ENCODE data around the gene BAIAP2L1. TPM values are rescaled to one million over a fixed set of nuclear protein-coding genes. Genes with fewer than 3 reads are reported as not detected.
"Not testable (repeated sequence)": the region's sequence is repeated elsewhere in the genome, so short reads cannot be mapped to it uniquely, and the experiment has no call there.

The BAIAP2L1 gene, protein sequence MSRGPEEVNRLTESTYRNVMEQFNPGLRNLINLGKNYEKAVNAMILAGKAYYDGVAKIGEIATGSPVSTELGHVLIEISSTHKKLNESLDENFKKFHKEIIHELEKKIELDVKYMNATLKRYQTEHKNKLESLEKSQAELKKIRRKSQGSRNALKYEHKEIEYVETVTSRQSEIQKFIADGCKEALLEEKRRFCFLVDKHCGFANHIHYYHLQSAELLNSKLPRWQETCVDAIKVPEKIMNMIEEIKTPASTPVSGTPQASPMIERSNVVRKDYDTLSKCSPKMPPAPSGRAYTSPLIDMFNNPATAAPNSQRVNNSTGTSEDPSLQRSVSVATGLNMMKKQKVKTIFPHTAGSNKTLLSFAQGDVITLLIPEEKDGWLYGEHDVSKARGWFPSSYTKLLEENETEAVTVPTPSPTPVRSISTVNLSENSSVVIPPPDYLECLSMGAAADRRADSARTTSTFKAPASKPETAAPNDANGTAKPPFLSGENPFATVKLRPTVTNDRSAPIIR
- total RNA-seq: 1 to 10 TPM in 3 of 4 donors, not detected in 1; 1.0 to 4.3 (median 2.1) TPM

DNA sequence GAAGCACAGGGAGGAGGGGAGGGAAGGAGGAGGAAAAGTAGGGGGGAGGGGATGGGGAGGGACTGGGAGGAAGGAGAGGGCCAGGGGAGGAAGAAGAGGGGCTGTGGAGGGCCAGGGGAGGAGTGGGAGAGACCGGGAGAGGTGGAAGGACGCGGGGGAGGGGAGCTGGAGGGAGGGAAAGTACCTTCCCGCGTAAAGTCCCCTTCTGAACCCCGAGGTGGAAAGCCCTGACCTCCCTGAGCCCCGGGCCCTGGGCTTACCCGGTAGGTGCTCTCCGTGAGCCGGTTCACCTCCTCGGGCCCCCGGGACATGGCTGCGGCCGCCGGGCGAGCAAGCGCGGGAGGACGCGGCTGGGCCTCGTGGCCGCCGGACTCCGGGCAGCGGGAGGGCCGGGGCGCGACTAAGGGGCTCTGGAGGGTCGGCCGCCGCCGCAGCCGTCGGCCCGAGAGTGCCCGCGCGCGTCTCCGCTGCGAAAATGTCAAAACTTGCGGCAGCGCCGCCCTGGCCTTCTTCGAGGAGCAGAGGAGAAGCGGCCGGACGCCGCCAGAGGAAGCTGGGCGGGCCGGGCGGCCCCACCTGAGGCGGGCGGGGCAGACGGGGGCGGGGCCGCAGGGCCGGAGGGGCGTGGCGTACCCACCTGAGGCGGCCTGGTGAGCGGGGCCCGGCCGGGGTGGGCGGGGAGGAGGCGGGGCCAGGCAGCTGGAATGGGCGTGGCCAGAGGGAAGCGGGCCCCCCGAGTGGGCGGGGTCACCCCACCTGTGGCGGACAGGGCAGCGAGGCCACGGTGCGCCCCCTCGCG, at the start of gene BAIAP2L1:
Gene BAIAP2L1 (minus strand): TSS at position 549 of the 799 bp plus-strand sequence. CDS start 238 bp downstream, at position 311.
- DNase-seq: peak; percentile 61 to 65
- H3K27ac ChIP-seq: peak within 1 kb of the TSS in 1 of 2 donors; percentile 12
- TF ChIP-seq POLR2A (IDR thresholded peaks at IDR 0.05): peak; percentile 11 to 28
- TF ChIP-seq, protein P1, sequence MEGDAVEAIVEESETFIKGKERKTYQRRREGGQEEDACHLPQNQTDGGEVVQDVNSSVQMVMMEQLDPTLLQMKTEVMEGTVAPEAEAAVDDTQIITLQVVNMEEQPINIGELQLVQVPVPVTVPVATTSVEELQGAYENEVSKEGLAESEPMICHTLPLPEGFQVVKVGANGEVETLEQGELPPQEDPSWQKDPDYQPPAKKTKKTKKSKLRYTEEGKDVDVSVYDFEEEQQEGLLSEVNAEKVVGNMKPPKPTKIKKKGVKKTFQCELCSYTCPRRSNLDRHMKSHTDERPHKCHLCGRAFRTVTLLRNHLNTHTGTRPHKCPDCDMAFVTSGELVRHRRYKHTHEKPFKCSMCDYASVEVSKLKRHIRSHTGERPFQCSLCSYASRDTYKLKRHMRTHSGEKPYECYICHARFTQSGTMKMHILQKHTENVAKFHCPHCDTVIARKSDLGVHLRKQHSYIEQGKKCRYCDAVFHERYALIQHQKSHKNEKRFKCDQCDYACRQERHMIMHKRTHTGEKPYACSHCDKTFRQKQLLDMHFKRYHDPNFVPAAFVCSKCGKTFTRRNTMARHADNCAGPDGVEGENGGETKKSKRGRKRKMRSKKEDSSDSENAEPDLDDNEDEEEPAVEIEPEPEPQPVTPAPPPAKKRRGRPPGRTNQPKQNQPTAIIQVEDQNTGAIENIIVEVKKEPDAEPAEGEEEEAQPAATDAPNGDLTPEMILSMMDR (IDR thresholded peaks at IDR 0.05): no peak
- H3K36me3 ChIP-seq: no peaks in the 10 kb centered on the region
- H3K27me3 ChIP-seq: no peaks in the 10 kb centered on the region
- peaks cover 0 to 8% of the 10 kb centered on the region in 2 donors for H3K4me1 ChIP-seq
- intact Hi-C loops (cut with DNase I; ENCODE audit: low total_unique reads): no loop called here
- H3K4me3 ChIP-seq: peak within 1 kb of the TSS; percentile 8 to 33
- no peaks in the 10 kb centered on the region for H3K9me3 ChIP-seq

DNA sequence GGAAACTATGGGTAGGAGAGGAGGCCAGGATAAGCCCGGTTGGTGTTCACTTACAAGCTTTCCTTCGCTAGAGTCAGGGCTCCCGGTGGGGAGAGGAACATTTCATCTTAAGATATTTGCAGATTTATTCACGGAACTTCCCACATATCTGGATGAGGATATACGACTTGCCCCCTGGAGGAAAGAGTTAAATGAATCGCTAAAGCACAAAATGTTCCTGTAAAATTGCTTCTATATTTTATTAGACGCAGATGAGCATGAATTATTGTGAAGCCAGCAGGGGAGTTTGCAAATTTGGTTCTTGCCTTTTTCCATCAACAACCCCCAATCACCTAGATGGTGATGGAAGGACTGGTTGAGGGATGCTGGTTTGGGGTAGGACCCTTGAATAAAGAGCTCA, 47.9 kb upstream of the BAIAP2L1 start:
- intact Hi-C loops (cut with DNase I; ENCODE audit: low total_unique reads): no loop called here
- H3K9me3 ChIP-seq: no peaks in the 10 kb centered on the region
- no peaks in the 10 kb centered on the region for H3K36me3 ChIP-seq
- H3K27ac ChIP-seq: no peak overlapping the region
- TF ChIP-seq, protein P1 (IDR thresholded peaks at IDR 0.05): no peak
- no peak for TF ChIP-seq POLR2A (IDR thresholded peaks at IDR 0.05)
- H3K4me3 ChIP-seq: no peak overlapping the region
- no peaks in the 10 kb centered on the region for H3K27me3 ChIP-seq
- H3K4me1 ChIP-seq: no peaks in the 10 kb centered on the region
- DNase-seq: no peak

DNA sequence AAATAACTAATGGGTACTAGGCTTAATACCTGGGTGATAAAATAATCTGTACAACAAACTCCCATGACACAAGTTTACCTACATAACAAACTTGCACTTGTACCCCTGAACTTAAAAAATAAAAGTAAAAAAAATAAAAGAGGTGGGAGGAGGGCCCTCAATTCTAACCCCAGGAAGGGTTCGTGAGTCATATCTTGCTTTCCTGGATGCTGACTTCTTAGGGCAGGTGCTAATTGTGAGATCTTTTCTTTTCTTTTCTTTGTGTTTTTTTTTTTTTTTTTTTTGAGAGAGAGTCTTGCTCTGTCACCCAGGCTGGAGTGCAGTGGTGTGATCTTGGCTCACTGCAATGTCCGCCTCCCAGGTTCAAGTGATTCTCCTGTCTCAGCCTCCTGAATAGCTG, 40.1 kb upstream of the BAIAP2L1 start:
- H3K4me1 ChIP-seq; intact Hi-C loops (cut with DNase I; ENCODE audit: low total_unique reads); H3K4me3 ChIP-seq; DNase-seq; H3K36me3 ChIP-seq; H3K27me3 ChIP-seq; H3K27ac ChIP-seq; H3K9me3 ChIP-seq: not testable (repeated sequence)

DNA sequence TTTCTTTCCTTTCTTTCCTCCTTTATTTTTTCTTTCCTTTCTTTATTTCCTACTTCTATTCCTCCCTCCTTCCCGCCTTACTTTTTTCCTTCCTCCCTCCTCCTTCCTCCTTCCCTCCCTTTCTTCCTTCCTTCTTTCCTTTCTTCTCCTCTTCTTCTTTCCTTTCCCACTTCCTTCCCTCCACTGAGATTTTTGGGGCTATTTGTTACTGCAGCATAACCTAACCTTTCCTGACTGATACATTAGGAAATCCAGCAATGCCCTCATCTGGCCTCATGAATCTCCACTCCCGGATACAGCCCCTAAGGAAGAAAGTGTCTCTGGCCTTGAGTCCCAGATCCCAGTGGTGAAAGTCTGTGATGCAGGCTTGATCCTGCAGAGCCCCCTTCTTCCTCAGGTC, 38.6 kb upstream of the BAIAP2L1 start:
- Histone ChIP-seq H3K36me3 (no peaks in the 10 kb centered on the region), H3K9me3 (no peaks in the 10 kb centered on the region), H3K4me1 (no peaks in the 10 kb centered on the region), H3K4me3 (no peak overlapping the region), H3K27ac (no peak overlapping the region), H3K27me3 (no peaks in the 10 kb centered on the region)
- DNase-seq: no peak
- TF ChIP-seq, protein P1 (IDR thresholded peaks at IDR 0.05): no peak
- no peak for TF ChIP-seq POLR2A (IDR thresholded peaks at IDR 0.05)
- intact Hi-C loops (cut with DNase I; ENCODE audit: low total_unique reads): loop anchor here (10.0 kb wide), 1 partner anchor 405 kb away; no protein-coding TSS in a partner anchor

DNA sequence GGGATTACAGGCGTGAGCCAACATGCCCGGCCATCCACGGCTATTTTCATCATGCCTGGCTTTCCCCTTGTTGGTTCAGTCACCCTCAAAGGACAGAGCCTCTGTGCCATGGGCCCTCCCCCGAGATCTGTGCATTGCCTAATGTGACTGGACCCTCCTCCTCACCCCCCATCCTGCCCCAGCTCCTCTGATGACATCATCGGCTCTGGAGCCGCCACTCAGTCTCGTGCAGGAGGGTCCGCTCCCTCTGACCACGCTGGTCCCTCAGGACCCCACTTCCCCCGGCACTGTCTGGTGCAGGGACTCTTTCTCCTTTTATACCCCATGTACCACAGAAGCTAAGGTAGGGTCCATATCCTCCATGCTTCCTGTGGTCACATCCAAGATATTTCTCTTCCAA, 33.2 kb upstream of the BAIAP2L1 start:
- Histone ChIP-seq H3K4me3 (no peak overlapping the region), H3K27me3 (no peaks in the 10 kb centered on the region), H3K27ac (no peak overlapping the region), H3K36me3 (no peaks in the 10 kb centered on the region), H3K4me1 (no peaks in the 10 kb centered on the region), H3K9me3 (no peaks in the 10 kb centered on the region)
- DNase-seq: no peak
- TF ChIP-seq, protein P1 (IDR thresholded peaks at IDR 0.05): no peak
- TF ChIP-seq POLR2A (IDR thresholded peaks at IDR 0.05): no peak
- intact Hi-C loops (cut with DNase I; ENCODE audit: low total_unique reads): loop anchor here (10.0 kb wide), 1 partner anchor 411 kb away; no protein-coding TSS in a partner anchor

Measured in uterus (tissue), 4 donors.